Kidney (tissue), 14 donors: Measurements from ENCODE around the gene DUSP14. TPM values are rescaled to one million over a fixed set of nuclear protein-coding genes. Genes with fewer than 3 reads are reported as not detected.

Experiments used
- DNase-seq, 5 donors: peaks; one replicate each; pipeline ENCODE4 v3.0.0-alpha.2; 2013 to 2020
- FAIRE-seq: peaks from 2 replicates; lab custom pipeline; 2012; peaks lifted over from hg19 to GRCh38; lab: Jason Lieb, UNC
- H3K27ac ChIP-seq, 2 donors: one replicate each; pipeline ENCODE4 v1.7.0; 2013; ENCODE audit warnings: low read depth in 2 of 2, low read length in 2 of 2, inconsistent platforms in 1 of 2
- H3K27me3 ChIP-seq: one replicate; pipeline ENCODE4 v1.7.1; 2013; ENCODE audit warnings: low read length, inconsistent platforms; ENCODE audit not compliant: control insufficient read depth, insufficient read depth
- H3K36me3 ChIP-seq, 3 donors: one replicate each; pipeline versions ENCODE4 v1.7.0 to v1.7.1; 2013; ENCODE audit warnings: low read length in 3 of 3, control low read depth in 1 of 3, inconsistent platforms in 1 of 3; ENCODE audit not compliant: insufficient read depth in 3 of 3, control insufficient read depth in 2 of 3
- H3K4me1 ChIP-seq, 3 donors: one replicate each; pipeline versions ENCODE4 v1.7.0 to v1.7.1; 2013; ENCODE audit warnings: low read length in 3 of 3, inconsistent platforms in 1 of 3, low read depth in 1 of 3; ENCODE audit not compliant: control insufficient read depth in 2 of 3, insufficient read depth in 2 of 3
- H3K4me3 ChIP-seq, 3 donors: one replicate each; pipeline versions ENCODE4 v1.7.0 to v1.8.1; 2013; ENCODE audit warnings: low read length in 3 of 3, control low read depth in 1 of 3, inconsistent platforms in 1 of 3
- H3K9ac ChIP-seq, 3 donors: one replicate each; pipeline versions ENCODE4 v1.7.0 to v1.7.1; 2013; ENCODE audit warnings: low read length in 3 of 3, control low read depth in 1 of 3, inconsistent platforms in 1 of 3
- H3K9me3 ChIP-seq, 3 donors: one replicate each; pipeline versions ENCODE4 v1.7.0 to v1.7.1; 2013; ENCODE audit warnings: low read length in 3 of 3, control low read depth in 1 of 3, inconsistent platforms in 1 of 3; ENCODE audit not compliant: control insufficient read depth in 2 of 3, insufficient read depth in 1 of 3
- CTCF ChIP-seq: IDR thresholded peaks from 3 replicates; pipeline ENCODE4 v1.5.1; 2012; ENCODE audit warnings: mild to moderate bottlenecking, moderate library complexity, borderline replicate concordance; ENCODE audit not compliant: insufficient read depth; ENCODE audit errors: extremely low read depth
- intact Hi-C: fragments of 100-400 bp; cut with DNase I; formaldehyde crosslinking; loops from one replicate; pipeline ENCODE4 v1.11.1; 2022
- polyA plus RNA-seq: library from polyadenylated mRNA; stranded (reverse); fragments of 350-450 nt; fragmentation: Illumina TruSeq; extraction: RNeasy Lipid Tissue Mini Kit (QIAGEN cat#74804); gene quantifications from one replicate; pipeline ENCODE4 v1.2.3, GENCODE V29; 2014; ENCODE audit warnings: low read depth, low replicate concordance; ENCODE audit not compliant: insufficient read depth
- total RNA-seq: library from RNA; stranded (reverse); fragmentation: NEBNext Ultra II Directional; extraction: Animal tissue kit (Norgen Biotek cat#: 25700); gene quantifications from one replicate; pipeline ENCODE4 v1.2.1, GENCODE V29; 2021
- donor health status: control.
- donor health status: control.
- donor health status: control.
- donor health status: control.
- donor health status: control.
- donor health status: DM: yes; HTN: yes; CAD: no.
- donor health status: Normal renal cell carcinoma (clear cell type).

The DUSP14 gene
- total and polyA plus RNA-seq, 2 donors from 2014 or later, result 9.7 to 13.4 TPM

- Histone ChIP-seq H3K4me1 (no peaks in the 10 kb centered on the region), H3K27ac (no peak overlapping the region), H3K9me3 (no peaks in the 10 kb centered on the region), H3K9ac (no peak overlapping the region), H3K36me3 (peaks cover 0 to 2% (median 0%) of the 10 kb centered on the region in 3 donors), H3K27me3 (no peaks in the 10 kb centered on the region), H3K4me3 (no peak overlapping the region)
- no peak for TF ChIP-seq CTCF
- FAIRE-seq (no peak), DNase-seq (peak in 1 of 5 donors; percentile 19)
- intact Hi-C loops, result no loop called here
Observed at GRCh38 chr17:37465069-37465616, 24.5 kb upstream of the DUSP14 start.

- no peaks in the 10 kb centered on the region for H3K4me1 ChIP-seq
- TF ChIP-seq CTCF, result no peak
- DNase-seq (no peak), FAIRE-seq (no peak)
- no peak overlapping the region for H3K9ac ChIP-seq
- no peaks in the 10 kb centered on the region for H3K27me3 ChIP-seq
- no peaks in the 10 kb centered on the region for H3K9me3 ChIP-seq
- H3K27ac ChIP-seq, result no peak overlapping the region
- H3K4me3 ChIP-seq, result no peak overlapping the region
- intact Hi-C loops, result no loop called here
- H3K36me3 ChIP-seq, result peaks cover 3 to 10% (median 6%) of the 10 kb centered on the region in 3 donors
Observed at GRCh38 chr17:37466471-37466870, 23.2 kb upstream of the DUSP14 start.

- Histone ChIP-seq H3K36me3 (peaks cover 5 to 21% (median 17%) of the 10 kb centered on the region in 3 donors), H3K27ac (no peak overlapping the region), H3K9ac (no peak overlapping the region), H3K4me1 (no peaks in the 10 kb centered on the region), H3K9me3 (no peaks in the 10 kb centered on the region), H3K4me3 (no peak overlapping the region), H3K27me3 (no peaks in the 10 kb centered on the region)
- FAIRE-seq (no peak), DNase-seq (no peak)
- intact Hi-C loops, result no loop called here
- TF ChIP-seq CTCF, result no peak
Observed at GRCh38 chr17:37470181-37470580, 19.5 kb upstream of the DUSP14 start.
